Measurements from ENCODE around the gene ZDHHC17. TPM values are rescaled to one million over a fixed set of nuclear protein-coding genes. Genes with fewer than 3 reads are reported as not detected.

The ZDHHC17 gene
- total RNA-seq, 1 experiment from 2014 or later = 50.1 TPM

- Histone ChIP-seq H3K27me3 (ENCODE audit: low read length) (no peaks in the 10 kb centered on the region), H3K9ac (ENCODE audit: low read length) (no peak overlapping the region), H4K20me1 (ENCODE audit: insufficient read depth, low read depth, low read length) (no peaks in the 10 kb centered on the region), H3K36me3 (ENCODE audit: insufficient read depth, low read length) (no peaks in the 10 kb centered on the region), H3K9me3 (ENCODE audit: low read length) (no peaks in the 10 kb centered on the region), H3K4me2 (ENCODE audit: low read depth, low read length, poor library complexity, severe bottlenecking) (no peak overlapping the region), H2AFZ (ENCODE audit: low read length) (no peak overlapping the region), H3K4me1 (ENCODE audit: low read length) (no peaks in the 10 kb centered on the region), H3K79me2 (ENCODE audit: low read length) (no peaks in the 10 kb centered on the region), H3K9me2 (replicated peaks; ENCODE audit: insufficient read depth, low read length) (no peaks in the 10 kb centered on the region), H3K27ac (ENCODE audit: low read length) (no peak overlapping the region), H3K4me3 (ENCODE audit: low read length) (no peak overlapping the region)
- DNase-seq = no peak
Measured at GRCh38 chr12:76899522-76899921, 135.6 kb downstream of the ZDHHC17 start.

GRCh38 chr12:76901628-76902380 is 137.9 kb downstream of the ZDHHC17 start:
- Histone ChIP-seq H3K36me3 (ENCODE audit: insufficient read depth, low read length) (no peaks in the 10 kb centered on the region), H3K79me2 (ENCODE audit: low read length) (no peaks in the 10 kb centered on the region), H4K20me1 (ENCODE audit: insufficient read depth, low read depth, low read length) (no peaks in the 10 kb centered on the region), H3K27me3 (ENCODE audit: low read length) (no peaks in the 10 kb centered on the region), H3K4me1 (ENCODE audit: low read length) (no peaks in the 10 kb centered on the region), H3K27ac (ENCODE audit: low read length) (no peak overlapping the region), H3K4me2 (ENCODE audit: low read depth, low read length, poor library complexity, severe bottlenecking) (no peak overlapping the region), H3K9me3 (ENCODE audit: low read length) (no peaks in the 10 kb centered on the region), H3K9me2 (replicated peaks; ENCODE audit: insufficient read depth, low read length) (no peaks in the 10 kb centered on the region), H2AFZ (ENCODE audit: low read length) (no peak overlapping the region; the same call in 1 of the 2 replicates), H3K4me3 (ENCODE audit: low read length) (no peak overlapping the region), H3K9ac (ENCODE audit: low read length) (no peak overlapping the region)
- no peak for DNase-seq

Other genes starting within 250 kb of the ZDHHC17 start
- gene OSBPL8, start 204.3 kb upstream of the ZDHHC17 start, total RNA-seq (2014; rRNA removed; shearing (Covaris generic); ENCODE audit: low replicate concordance) = 74.3 and 116 TPM in 2 replicates
- not detected in 2 replicates for gene CSRP2, start 114.9 kb downstream of the ZDHHC17 start, total RNA-seq (2014; rRNA removed; shearing (Covaris generic); ENCODE audit: low replicate concordance)

Measured in Karpas-422 (cell line).